Keratinocyte (primary cell): ENCODE measurements around the gene PAX8. TPM values are rescaled to one million over a fixed set of nuclear protein-coding genes. Genes with fewer than 3 reads are reported as not detected.

Experiments used
- DNase-seq: peaks from one replicate; pipeline ENCODE4 v3.0.0-alpha.2; 2011; ENCODE audit warnings: low read depth, missing footprints, low spot score
- FAIRE-seq: peaks from 2 replicates; lab custom pipeline; 2011; peaks lifted over from hg19 to GRCh38; lab: Jason Lieb, UNC
- H2AFZ ChIP-seq: 2 replicates; pipeline ENCODE4 v1.6.0; 2012; ENCODE audit warnings: low read length, control low read depth, inconsistent platforms; ENCODE audit not compliant: control insufficient read depth
- H3K27ac ChIP-seq: 2 replicates; pipeline ENCODE4 v1.5.1; 2011; ENCODE audit warnings: low read length; ENCODE audit not compliant: control insufficient read depth, insufficient read depth
- H3K27me3 ChIP-seq: 3 replicates; pipeline ENCODE4 v1.6.0; 2011; ENCODE audit warnings: low read length; ENCODE audit not compliant: control insufficient read depth, insufficient read depth; ENCODE audit errors: extremely low read depth
- H3K36me3 ChIP-seq, 2 experiments: 2 replicates in 1 of 2; 3 replicates in 1 of 2; pipeline ENCODE4 v1.5.1; 2011; ENCODE audit warnings: low read length in 2 of 2, mild to moderate bottlenecking in 1 of 2; ENCODE audit not compliant: control insufficient read depth in 2 of 2, insufficient read depth in 2 of 2; ENCODE audit errors: extremely low read depth in 1 of 2
- H3K4me1 ChIP-seq: 3 replicates; pipeline ENCODE4 v1.5.1; 2011; ENCODE audit warnings: low read length; ENCODE audit not compliant: control insufficient read depth, insufficient read depth; ENCODE audit errors: extremely low read depth
- H3K4me2 ChIP-seq: 3 replicates; pipeline ENCODE4 v1.6.0; 2011; ENCODE audit warnings: low read depth, low read length; ENCODE audit not compliant: control insufficient read depth, insufficient read depth; ENCODE audit errors: extremely low read depth
- H3K4me3 ChIP-seq, 3 experiments: fragments of 200-600 bp in 1 of 3; sonication (generic) in 1 of 3; 2 replicates in 2 of 3; 3 replicates in 1 of 3; pipeline ENCODE4 v1.5.1; 2011 to 2016; ENCODE audit warnings: low read length in 3 of 3, mild to moderate bottlenecking in 3 of 3, control low read depth in 2 of 3, inconsistent platforms in 1 of 3, low read depth in 1 of 3, mixed read lengths in 1 of 3, mixed run types in 1 of 3, moderate library complexity in 1 of 3; ENCODE audit not compliant: control insufficient read depth in 2 of 3, insufficient read depth in 2 of 3; ENCODE audit errors: extremely low read depth in 1 of 3
- H3K79me2 ChIP-seq: 2 replicates; pipeline ENCODE4 v1.6.0; 2012; ENCODE audit warnings: low read length; ENCODE audit not compliant: control insufficient read depth, insufficient read depth
- H3K9ac ChIP-seq: 3 replicates; pipeline ENCODE4 v1.6.0; 2011; ENCODE audit warnings: low read length; ENCODE audit not compliant: control insufficient read depth, insufficient read depth; ENCODE audit errors: extremely low read depth
- H3K9me1 ChIP-seq: 3 replicates; pipeline ENCODE4 v1.6.0; 2011; ENCODE audit warnings: low read length; ENCODE audit not compliant: control insufficient read depth, insufficient read depth; ENCODE audit errors: extremely low read depth
- H3K9me3 ChIP-seq: 2 replicates; pipeline ENCODE4 v1.5.1; 2012; ENCODE audit warnings: low read depth, low read length; ENCODE audit not compliant: control insufficient read depth
- H4K20me1 ChIP-seq: 3 replicates; pipeline ENCODE4 v1.6.0; 2011; ENCODE audit warnings: low read length; ENCODE audit not compliant: control insufficient read depth, insufficient read depth; ENCODE audit errors: extremely low read depth
- EZH2 ChIP-seq: IDR thresholded peaks from one replicate; pipeline ENCODE4 v1.6.1; 2012; ENCODE audit warnings: inconsistent platforms, mild to moderate bottlenecking, low read length, moderate library complexity
- dilution Hi-C: fragments of 300-500 bp; cut with MboI; formaldehyde crosslinking; loops from one replicate; pipeline ENCODE4 v1.7.0; 2020; ENCODE audit warnings: low sequenced_read_pairs; ENCODE audit not compliant: extremely low pct_ligation_motif_present
- polyA plus RNA-seq, 5 experiments: library from polyadenylated mRNA; depleted of rRNA in 3 of 5; stranded (reverse) in 3 of 5; stranded (forward) in 1 of 5; unstranded in 1 of 5; fragments of >200 nt; gene quantifications; 1 replicate in 1 of 5; 2 replicates in 3 of 5; 3 replicates in 1 of 5; pipeline versions ENCODE4 v1.2.1 to v1.2.3, GENCODE V29; 2011 to 2012; ENCODE audit warnings: missing spikeins in 2 of 5, low read depth in 1 of 5, low replicate concordance in 1 of 5
- TF ChIP-seq, protein P1 (sequence below), 3 experiments: IDR thresholded peaks in 1 of 3; conservative IDR thresholded peaks in 1 of 3; optimal IDR thresholded peaks in 1 of 3; 2 replicates in 2 of 3; 3 replicates in 1 of 3; pipeline versions ENCODE3 to v1.5.1; 2011; ENCODE audit warnings: low read length in 3 of 3, mild to moderate bottlenecking in 3 of 3, moderate library complexity in 2 of 3, control low read depth in 1 of 3, inconsistent platforms in 1 of 3; ENCODE audit not compliant: insufficient read depth in 2 of 3; ENCODE audit errors: extremely low read depth in 1 of 3

PAX8 gene
- polyA plus RNA-seq, 1 donor (not counting 4 experiments of a cell fraction or from before 2014, with no cell fraction given): 3.4 TPM

DNA sequence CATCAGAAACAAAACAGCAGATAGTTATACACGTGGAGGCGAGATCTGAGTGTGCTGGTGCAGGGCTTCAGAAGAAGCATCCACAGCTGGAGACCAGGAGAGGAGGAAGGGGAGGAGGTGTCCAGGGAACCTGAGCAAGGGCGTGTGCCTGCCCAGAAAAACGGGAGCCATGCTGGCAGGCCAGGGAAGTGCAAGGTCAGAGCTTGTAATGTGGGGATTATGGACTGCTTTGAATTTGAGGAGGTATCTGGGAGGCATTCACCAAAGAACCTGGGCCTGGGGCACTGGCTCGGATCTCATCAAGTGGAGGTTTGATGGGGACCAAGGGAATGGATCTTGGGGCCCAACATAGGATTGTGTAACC, 92.3 kb downstream of the PAX8 start:
- Histone ChIP-seq H3K27me3 (no peaks in the 10 kb centered on the region), H3K9ac (no peak overlapping the region), H3K9me1 (no peaks in the 10 kb centered on the region), H3K36me3 (peaks cover 2 to 8% of the 10 kb centered on the region in 2 experiments), H3K27ac (no peak overlapping the region), H2AFZ (no peak overlapping the region), H4K20me1 (no peaks in the 10 kb centered on the region), H3K4me2 (no peak overlapping the region), H3K9me3 (no peaks in the 10 kb centered on the region), H3K4me3 (no peak overlapping the region), H3K79me2 (no peaks in the 10 kb centered on the region), H3K4me1 (peaks cover 1% of the 10 kb centered on the region)
- dilution Hi-C loops: no loop called here
- FAIRE-seq (no peak), DNase-seq (no peak)
- TF ChIP-seq EZH2: no peak
- TF ChIP-seq, protein P1, sequence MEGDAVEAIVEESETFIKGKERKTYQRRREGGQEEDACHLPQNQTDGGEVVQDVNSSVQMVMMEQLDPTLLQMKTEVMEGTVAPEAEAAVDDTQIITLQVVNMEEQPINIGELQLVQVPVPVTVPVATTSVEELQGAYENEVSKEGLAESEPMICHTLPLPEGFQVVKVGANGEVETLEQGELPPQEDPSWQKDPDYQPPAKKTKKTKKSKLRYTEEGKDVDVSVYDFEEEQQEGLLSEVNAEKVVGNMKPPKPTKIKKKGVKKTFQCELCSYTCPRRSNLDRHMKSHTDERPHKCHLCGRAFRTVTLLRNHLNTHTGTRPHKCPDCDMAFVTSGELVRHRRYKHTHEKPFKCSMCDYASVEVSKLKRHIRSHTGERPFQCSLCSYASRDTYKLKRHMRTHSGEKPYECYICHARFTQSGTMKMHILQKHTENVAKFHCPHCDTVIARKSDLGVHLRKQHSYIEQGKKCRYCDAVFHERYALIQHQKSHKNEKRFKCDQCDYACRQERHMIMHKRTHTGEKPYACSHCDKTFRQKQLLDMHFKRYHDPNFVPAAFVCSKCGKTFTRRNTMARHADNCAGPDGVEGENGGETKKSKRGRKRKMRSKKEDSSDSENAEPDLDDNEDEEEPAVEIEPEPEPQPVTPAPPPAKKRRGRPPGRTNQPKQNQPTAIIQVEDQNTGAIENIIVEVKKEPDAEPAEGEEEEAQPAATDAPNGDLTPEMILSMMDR (optimal IDR thresholded peaks at IDR 0.05 in 1 of 3, IDR thresholded peaks at IDR 0.05 in 1 of 3, conservative IDR thresholded peaks at IDR 0.05 in 1 of 3; ENCODE audit: extremely low read depth in 1 of 3, insufficient read depth in 2 of 3, low read length in 3 of 3): no peak

DNA sequence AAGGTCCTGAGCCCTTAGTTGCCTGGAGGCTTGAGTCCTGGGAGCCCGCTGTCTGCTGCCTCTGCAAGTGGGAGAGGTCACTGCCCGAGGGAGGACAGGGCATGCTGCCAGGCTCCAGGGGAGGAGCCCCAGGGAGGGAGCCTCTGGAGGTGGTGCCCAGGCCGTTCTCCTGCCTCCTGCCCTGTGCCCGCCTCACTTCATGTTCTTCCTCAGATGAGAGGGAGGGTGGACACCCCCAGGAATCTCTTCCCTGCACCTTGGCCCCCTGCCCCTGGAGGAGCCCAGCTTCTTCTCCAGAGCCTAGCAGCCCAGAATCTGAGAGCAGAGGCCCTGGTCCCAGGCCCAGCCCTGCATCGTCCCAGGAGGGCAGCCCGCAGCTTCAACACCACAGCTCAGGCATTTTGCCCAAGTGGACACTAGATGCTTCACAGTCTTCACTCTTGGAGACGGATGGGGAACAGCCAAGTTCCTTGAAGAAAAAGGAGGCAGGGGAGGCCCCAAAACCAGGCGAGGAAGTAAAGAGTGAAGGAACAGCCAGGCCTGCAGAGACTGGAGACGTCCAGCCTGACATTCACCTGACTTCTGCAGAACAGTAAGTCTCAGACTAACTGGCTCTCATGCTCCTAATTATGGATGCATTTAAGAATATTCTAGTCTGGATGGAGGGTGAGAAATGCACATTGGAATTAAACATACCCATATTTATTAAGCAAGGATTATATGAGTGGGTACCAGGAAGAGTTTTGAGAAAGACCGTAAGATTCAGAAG, 92.9 kb downstream of the PAX8 start:
- Histone ChIP-seq H3K27ac (no peak overlapping the region), H3K27me3 (no peaks in the 10 kb centered on the region), H3K4me3 (no peak overlapping the region), H4K20me1 (no peaks in the 10 kb centered on the region), H3K9me3 (no peaks in the 10 kb centered on the region), H2AFZ (no peak overlapping the region), H3K4me1 (peaks cover 4% of the 10 kb centered on the region), H3K36me3 (peaks cover 2 to 8% of the 10 kb centered on the region in 2 experiments), H3K9ac (no peak overlapping the region), H3K79me2 (no peaks in the 10 kb centered on the region), H3K9me1 (no peaks in the 10 kb centered on the region), H3K4me2 (no peak overlapping the region)
- TF ChIP-seq, protein P1 (optimal IDR thresholded peaks at IDR 0.05 in 1 of 3, IDR thresholded peaks at IDR 0.05 in 1 of 3, conservative IDR thresholded peaks at IDR 0.05 in 1 of 3; ENCODE audit: extremely low read depth in 1 of 3, insufficient read depth in 2 of 3, low read length in 3 of 3): no peak
- TF ChIP-seq EZH2: no peak
- dilution Hi-C loops: no loop called here
- DNase-seq: no peak
- FAIRE-seq: no peak
